Measurements from ENCODE around the gene TTC23.

Gene TTC23

DNA sequence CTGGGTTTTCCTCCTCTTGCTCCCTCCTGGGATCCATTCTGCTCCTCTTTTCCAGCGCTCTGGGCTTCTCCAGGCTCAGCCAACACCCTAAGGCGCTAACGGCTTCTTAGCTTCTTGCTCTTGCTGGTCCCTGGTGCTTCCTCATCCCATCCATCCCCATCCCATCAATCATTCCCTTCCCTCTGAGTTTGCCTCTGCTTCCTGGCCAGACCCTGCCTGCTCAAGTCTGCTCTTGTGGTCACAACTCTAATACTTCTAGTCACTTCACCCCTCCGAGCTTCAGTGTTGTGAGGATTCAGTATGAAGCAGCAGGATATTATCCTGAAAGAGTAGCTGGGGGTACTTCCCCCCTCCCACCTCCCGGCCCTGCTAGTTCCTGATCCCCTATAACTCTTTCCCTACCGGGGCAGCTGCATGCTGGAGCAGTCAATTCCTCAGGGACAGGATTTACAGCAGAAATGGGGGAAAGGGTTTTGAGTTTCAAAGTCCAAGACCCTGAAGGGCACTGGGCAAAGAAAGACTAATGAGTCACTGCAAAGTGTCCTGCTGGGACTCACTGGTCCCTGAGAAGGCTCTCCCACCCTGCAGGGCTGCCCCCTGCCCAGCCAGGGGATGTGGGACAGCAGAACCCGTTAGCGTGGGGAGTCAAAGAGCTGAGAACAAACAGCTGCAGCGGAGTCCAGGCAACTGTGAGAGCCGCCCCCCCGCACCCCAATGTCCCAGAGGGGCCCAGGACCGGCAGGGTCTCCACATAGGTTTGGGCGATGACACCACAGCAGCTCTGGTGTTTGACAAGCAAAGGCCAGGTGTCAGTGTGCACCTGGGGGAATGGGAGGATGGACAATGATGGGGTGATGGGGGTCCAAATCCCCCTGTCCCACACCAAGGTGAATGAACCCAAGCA lies 146.8 kb downstream of the TTC23 start:
- DNase-seq (ENCODE audit: low read depth), result no peak

DNA sequence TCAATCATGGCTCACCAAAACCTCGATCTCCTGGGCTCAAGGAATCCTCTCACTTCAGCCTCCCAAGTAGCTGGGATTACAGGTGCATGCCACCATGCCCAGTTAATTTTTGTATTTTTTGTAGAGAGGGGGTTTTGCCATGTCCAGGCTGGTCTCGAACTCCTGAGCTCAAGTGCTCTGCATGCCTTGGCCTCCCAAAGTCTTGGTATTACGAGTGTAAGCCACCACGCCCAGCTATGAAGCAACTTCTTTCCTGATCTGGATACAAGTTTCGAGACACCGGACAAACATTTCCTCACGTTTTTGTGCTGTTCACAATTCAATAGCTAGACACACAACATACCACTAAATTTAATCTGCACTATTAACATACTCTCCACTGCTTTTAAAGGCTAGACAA lies 147.9 kb downstream of the TTC23 start:
- DNase-seq (ENCODE audit: low read depth), result no peak

DNA sequence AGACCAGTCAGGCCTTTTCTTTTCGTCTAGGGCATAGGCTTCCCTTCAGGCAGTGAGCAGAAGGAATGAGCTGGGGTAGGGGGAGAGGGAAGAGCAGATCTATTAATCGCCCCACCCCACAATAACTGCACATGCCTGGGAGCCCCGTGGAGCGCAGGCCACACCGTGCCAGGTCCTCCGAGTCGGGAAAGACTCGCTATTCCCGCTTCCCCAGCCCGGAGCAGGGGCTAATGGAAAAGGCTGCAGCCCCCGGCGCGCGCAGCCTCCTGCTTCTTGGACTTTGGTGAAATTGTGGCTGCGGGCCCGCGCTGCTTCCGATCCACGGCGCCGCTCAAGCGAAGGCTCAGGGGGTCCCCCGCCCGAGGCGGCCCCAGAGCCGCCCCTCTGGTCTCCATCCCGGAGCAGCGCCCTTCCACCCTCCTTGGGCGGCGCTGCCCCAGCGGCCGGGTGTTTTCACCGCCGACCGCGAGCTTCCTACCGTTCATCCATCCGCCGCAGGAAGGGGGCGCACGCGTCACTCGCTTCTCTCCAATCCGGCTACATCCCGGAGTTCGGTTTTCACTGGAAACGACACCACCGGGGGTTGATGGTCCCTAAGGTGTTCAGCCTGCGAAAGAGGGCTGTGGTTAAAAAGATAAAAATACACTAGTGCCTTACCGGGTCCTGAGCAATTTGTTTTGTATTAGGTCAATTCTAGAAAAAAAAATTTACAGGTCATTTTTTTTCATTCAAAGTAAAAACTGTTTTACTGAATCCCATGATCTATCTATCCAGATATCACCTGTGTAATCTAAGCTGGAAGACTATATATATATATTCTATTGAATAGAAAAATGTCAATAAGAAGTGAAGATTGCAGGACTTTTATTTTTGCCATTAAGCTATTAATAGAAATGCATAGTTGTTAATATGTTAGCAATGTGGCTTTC lies 148.9 kb downstream of the TTC23 start:
- no peak for DNase-seq (ENCODE audit: low read depth)

- no peak for DNase-seq (ENCODE audit: low read depth)
These were observed 149.7 kb downstream of the TTC23 start for GRCh38 chr15:99099661-99100060.

GRCh38 chr15:99098991-99099390 lies 150.4 kb downstream of the TTC23 start:
- no peak for DNase-seq (ENCODE audit: low read depth)

DNA sequence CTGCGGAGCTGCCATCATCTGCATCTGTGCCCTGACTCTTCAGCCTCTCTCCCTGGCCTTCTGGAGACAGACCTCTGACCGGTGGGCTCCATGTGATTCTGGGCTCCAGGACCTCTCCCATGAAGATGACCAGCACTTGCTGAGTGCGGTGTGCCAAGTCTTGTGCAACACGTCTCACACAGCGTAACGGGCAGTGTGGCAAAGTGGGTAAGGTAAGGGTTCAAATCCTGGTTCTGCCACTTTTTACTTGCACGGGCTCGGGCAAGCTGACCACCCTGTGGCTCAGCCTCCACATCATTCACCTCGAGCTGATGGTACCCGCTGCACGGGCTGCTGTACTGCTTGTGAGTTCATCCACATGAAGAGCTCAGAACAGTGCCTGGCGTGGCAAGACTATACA lies 151.0 kb downstream of the TTC23 start:
- no peak for DNase-seq (ENCODE audit: low read depth)

DNA sequence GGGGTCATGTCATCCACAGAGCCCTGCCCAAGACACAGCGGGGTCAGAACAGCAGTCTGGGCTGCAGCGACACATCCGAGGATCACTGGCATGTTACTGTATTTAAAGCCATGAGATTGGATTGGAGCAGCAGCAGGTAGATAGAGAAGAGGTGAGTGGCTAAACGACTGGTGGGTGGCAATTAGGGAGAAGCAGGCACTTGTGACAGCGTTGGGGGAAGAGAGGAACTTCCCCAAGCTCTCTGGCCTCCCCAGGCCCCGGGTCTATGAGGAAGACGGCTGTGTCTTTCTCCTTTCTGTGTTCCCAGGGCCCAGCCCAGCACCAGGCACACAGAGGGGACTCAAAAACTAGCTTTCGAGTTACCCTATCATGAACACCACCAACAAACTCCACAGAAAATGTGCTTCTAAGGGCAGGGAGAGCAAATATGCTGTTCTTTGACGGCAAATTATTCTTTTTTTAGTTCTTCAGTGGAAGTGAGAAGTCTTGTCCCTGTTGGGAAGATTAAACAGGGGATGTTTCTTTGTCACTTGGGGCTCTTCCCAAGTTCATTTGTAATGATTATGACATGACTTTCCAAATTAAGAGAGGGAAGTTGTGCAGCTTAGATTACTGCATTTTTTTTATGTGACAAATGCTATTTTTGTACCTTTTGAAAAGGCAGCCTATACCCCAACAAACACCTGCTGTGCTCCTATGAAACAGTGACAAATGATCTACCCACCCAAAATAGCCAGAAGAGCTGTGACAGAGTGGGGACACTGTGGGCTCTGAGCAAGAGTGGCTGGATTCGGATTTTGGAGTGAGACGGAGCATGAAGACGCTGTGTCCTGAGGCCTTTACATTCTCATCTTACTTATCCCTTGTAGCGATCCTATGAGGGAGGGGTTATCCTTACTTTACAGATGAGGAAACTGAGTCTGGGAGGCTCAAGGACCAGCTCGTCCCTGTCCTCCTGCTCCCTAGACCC lies 151.7 kb downstream of the TTC23 start:
- no peak for DNase-seq (ENCODE audit: low read depth)

DNA sequence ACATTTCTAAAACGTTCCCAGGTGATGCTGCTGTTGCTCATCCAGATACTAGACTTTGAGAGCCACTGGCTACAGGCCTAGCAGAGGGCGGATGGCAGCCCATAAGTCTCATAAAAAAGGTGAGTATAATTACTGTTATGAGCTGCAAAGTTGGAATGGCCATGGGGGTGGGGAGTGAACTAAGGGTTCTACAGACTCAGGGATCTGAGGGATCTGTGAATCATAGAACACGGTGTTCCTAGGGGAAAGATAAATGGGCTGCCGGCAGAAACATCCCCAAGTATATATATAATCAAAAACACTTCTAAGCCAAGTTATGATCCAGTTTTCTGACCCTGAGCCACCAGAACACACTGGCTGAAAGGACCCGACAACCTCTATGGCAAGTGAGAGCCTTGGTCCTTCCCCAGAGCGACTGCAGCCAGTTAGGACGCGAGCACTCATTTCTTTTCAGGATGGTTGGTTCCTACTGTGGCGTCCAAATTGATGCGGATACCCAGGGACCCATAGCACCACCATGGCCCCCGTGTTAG lies 152.4 kb downstream of the TTC23 start:
- no peak for DNase-seq (ENCODE audit: low read depth)

DNA sequence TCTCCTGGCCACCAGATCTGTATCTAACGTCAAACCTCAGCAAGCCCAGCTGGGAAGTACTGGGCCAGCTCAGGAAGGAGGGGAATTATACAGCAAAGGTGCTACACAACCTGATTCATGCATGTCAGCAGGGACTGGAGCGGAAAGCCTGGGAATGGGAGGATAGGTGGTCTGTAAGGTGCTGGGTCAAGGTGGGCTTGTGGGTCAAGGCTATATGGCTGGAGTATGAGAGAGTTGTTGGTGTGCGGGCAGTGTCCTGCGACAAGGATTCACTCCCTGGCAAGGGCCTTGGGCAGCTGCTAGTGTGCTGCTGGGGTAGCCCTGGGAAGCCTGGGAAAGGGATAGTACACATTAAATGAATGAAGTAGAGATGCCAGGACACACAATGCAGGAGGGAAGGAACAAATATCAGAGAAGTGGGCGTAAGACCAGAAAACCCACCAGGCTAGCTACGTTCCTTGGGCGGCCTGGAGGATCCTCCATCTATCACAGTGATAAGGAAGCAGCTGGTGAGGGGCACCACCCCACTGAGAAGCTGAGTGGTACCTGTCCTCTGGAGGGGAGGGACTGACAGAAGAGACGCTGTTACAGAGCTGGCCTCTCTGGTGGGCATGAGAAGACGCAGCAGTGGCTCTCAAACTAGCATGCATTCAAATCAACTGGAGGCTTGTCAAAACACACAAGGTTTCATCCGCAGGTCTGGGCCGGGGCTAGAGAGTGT lies 153.0 kb downstream of the TTC23 start:
- DNase-seq (ENCODE audit: low read depth), result no peak

GRCh38 chr15:99095626-99096025 lies 153.8 kb downstream of the TTC23 start:
- no peak for DNase-seq (ENCODE audit: low read depth)

DNA sequence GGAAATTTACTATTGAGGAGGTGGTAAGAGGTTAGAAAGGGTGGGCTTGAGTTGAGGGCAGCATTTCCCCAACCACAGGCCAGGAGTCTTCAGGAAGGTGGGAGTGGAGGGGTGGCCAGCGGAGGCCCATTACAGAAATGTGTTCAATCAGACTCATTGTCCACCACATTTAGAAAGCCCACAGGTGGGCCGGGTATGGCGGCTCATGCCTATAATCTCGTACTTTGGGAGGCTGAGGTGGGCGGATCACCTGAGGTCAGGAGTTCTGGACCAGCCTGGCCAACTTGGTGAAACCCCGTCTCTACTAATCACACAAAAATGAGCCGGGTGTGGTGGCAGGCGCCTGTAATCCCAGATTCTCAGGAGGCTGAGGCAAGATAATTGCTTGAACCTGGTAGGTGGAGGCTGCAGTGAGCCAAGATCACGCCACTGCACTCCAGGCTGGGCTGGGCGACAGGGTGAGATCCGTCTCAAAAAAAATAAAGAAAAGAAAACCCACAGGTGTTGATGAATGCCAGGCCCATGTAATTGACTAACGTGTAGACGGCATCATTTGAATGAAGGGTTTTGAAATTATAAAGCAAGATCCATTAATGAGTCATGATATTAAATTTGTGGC lies 156.7 kb downstream of the TTC23 start:
- no peak for DNase-seq (ENCODE audit: low read depth)

DNA sequence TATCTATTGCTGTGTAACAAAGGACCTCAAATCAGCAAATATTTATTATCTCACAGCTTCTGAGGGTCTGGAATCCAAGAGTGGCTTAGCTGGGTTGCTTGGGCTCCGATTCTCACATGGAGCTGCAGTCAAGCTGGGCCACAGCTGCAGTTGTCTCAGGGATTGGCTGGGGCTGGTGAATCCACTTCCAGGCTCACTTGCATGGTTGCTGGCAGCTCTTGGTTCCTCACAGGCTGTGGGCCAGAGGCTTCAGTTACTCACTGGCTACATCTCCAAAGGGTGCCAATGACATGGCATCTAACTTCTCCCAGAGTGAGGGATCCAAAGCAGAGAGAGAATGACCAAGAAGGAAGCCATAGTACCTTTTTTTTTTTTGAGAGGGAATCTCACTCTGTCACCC lies 158.4 kb downstream of the TTC23 start:
- DNase-seq (ENCODE audit: low read depth), result no peak

DNA sequence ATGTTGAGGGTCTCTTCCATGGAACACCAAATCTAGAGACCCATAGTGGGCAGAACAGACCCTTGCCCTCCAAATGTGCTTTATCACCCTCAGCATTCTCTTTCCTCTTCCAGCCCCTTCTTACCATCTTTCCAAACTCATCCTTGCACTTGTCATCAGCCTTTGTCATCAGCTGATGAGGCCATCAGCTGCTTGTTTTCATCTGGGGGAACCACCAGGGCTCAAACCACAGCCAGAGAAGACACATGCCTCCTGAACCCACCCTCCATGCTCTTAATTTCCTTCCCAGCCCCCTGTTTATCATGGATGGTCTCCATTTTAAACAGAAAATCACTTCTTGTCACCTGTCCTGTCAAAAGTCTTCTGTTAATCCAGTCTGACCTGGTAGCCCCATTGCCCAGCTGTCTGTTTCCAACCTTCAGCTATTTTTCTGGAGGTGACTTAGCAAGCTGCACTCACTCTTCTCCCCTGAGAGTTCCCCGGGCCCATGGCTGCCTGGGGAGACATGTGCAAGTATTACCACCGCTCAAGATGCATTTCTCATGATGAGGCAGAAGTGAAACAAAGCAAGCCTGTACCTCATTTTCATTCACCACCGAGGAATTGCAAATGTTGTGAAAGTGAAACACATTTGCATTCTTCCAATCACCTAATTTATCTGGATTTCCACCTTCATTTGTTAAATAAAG lies 159.2 kb downstream of the TTC23 start:
- no peak for DNase-seq (ENCODE audit: low read depth)

DNA sequence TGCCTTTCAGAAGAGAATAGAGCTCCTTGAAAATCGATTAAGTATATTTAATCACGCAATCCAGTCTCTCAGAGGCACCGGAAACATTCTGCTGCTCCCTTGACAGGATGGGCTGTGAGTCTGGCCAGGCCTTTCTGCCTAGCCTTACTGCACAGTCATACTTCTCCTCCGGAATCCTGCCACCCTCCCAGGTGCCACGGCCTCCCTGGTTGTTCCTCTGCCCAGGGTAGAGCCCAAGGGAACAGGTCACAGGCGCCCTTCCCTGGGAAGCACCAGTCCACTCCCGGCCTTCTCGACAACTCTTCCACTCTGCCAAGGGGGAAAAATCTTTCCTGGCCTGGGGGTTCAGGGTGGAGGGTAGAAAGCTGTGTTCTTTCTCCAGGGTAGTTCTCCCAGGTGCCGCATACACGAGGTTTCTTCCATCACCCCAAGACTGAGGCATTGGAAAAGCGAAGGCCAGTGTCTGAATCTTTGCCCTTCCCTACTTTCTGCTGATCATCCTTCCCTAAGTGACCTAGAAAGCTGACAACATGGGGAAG lies 161.9 kb downstream of the TTC23 start:
- no peak for DNase-seq (ENCODE audit: low read depth)

DNA sequence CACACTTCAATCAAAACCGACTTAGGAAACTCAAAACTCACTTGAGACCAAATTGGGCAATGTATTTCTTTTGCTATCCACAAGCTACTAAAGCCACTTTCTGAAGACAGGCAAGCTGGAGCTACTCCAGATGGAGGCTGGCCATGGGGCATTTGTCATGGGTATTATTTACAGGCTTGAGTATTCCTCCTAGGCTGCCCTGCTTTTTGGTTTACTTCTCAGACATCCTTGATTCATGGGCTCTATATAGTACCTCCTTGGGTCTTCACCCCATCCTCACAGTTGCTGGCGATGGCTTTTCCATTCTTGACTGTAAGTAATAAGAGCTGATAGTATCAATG lies 163.1 kb downstream of the TTC23 start:
- DNase-seq (ENCODE audit: low read depth), result no peak

All from GM04503 (cell line).